D341Med (cell line): ENCODE data around the gene ANKFN1.
"Not testable (repeated sequence)": the region's sequence is repeated elsewhere in the genome, so short reads cannot be mapped to it uniquely, and the experiment has no call there.

Experiments
- DNase-seq: peaks from one replicate; pipeline ENCODE4 v3.0.0; 2012; ENCODE audit warnings: low spot score

ANKFN1 gene

DNA sequence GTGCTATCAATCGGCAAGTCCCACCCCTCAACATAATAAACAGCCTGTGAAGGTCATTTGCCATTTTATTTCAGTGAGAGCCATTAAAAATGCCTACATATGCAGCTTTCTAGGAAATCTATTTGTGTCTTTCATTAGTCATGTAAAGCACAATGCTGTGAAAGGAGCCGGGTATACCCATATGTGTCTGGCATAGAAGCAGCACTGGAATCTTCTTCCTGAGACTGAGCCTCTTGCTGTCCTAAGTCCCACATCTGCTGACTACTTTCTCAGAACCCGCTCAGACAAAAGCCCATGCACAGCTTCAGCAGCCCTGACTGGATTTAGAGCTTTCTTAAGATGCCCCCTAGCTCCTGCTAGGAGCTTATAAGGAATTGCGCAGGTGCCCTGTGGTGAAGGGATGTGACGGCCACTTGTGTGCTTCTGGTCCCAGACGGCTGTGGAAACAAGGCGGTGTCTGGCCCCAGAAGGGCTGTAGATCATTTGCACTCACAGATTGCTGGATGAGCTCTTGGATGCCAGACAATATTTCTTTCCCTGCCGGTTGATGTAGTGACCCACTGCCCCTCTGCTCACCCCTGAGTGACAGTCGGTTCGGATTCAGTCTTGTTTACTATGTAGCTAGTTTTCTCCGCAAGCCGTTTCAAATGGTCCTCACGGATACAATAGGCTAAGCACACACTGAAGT, 172.2 kb downstream of the ANKFN1 start:
- DNase-seq, result no peak

DNA sequence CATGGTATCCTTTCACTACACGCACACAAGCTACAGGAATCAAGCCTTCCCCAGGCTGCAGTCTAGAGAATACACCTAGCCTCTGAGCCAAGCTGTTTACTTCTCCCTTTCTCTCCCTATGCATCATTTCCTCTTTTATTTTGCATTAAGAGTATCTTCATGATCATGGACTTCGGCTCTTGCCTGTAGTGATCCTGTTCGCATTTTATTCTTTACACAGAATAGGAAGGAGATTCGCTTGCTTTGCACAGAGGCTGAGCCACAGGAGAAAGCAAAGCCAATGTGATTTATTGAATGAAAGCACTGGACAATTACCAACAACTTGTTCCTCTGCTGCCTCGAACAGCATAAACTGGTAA, 172.7 kb downstream of the ANKFN1 start:
- DNase-seq, result no peak

DNA sequence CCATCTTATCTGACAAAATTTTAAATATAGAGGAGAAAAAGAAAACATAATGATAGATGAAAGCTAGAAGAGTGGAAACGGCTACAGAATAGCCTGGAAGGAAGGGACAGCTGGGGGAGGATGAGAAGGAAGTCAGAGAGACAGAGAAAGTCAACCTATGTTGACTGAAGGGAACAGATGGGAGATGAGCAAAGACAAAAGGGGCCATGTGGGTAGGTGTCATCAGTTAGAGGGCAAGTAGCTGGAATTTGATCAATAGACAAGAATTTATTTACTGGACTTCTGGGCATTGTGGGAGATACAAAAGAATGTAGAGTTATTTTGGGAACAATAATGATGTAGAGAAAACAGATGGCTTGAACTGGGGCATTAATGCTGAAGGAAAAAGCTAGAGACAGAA, 194.4 kb downstream of the ANKFN1 start:
- DNase-seq, result no peak

DNA sequence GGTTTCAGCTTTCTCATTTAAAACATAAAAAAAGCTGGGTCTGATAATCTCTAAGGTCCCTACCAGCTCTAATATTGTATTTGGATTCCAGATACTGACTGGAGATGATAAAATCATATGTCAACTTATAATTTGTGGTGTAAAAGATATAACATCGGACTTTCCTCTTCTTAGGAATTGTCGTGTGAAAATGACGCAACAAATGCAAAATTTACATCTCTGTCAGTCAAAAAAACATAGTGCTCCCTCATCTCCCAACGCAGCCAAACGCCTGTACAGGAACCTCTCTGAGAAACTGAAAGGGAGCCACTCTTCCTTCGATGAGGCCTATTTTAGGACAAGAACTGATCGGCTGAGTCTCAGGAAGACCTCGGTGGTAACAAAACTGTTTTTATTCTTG, 197.3 kb downstream of the ANKFN1 start:
- no peak for DNase-seq

DNA sequence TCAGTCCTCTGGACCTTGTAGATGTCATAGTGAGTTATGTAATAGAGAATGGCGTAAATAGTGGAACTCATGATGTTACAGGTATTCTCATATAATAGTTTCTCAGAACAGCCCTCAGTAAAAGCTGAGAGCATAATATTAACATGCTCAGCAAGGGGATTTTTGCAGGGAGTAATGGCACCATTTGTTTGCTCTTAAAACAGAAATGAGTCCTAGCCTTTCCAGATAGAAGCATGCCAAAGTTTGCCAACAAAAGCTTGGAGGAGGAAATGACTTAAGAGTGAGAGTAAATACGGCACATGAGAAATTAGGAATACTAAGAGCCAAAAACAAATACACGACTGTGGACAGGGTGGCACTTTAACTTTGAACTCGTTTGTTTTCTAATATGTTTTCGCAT, 198.4 kb downstream of the ANKFN1 start:
- DNase-seq, result no peak

DNA sequence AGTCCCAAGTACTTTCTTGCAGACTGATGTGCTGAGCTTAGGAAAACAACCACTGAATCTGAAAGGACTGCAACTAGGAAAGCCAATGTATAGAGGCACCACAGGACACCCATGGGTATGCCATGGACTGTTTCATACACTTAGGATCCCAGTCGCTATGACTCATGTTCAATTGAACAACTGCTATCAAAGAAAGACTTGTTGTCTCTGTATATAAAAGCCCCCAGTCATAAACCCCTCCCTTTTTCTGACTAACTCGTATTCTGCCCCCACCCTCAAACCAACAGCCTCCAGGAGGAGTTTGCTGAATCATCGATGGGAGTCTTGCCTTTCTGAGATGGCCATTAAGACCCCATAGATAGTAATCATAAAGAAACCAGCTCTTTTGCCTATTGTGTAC, 205.4 kb downstream of the ANKFN1 start:
- DNase-seq, result no peak

DNA sequence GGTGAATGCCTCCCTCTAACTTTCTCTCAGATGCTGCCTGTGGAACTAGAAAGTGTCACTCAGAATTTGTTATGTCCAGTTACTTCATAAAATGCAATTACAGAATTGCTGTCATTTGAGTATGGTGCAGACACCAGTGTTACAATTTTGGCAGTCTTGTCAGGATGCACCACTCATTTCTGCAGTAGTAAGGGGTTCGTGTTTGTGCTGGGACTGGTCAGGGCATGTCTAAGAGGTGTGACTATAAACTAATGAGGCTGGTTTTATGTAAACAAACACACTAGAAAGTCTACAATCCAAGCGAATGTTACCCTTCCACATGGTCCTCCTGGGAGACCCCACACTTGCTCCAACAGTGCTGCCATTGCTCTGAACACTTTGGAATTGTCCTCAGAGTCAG, 206.2 kb downstream of the ANKFN1 start:
- DNase-seq, result no peak

DNA sequence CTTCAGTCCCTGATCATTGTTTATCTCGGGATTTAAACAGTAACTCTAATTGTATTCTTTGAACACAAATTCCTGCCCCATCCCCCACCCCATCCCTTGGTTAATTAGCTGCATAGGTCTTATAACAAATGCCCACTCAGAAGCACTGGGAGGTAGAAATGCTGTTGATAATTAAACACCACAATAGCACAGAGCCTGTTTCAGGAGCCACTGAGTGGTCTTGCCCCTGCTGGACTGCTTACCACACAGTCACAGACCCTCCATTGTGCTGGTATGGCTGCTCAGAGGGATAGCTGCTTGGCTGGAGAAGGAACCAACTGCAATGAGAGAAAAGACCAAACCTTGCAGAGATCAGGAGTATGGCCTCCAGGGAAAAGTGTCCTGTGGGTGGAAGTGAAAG, 214.1 kb downstream of the ANKFN1 start:
- DNase-seq, result no peak

DNA sequence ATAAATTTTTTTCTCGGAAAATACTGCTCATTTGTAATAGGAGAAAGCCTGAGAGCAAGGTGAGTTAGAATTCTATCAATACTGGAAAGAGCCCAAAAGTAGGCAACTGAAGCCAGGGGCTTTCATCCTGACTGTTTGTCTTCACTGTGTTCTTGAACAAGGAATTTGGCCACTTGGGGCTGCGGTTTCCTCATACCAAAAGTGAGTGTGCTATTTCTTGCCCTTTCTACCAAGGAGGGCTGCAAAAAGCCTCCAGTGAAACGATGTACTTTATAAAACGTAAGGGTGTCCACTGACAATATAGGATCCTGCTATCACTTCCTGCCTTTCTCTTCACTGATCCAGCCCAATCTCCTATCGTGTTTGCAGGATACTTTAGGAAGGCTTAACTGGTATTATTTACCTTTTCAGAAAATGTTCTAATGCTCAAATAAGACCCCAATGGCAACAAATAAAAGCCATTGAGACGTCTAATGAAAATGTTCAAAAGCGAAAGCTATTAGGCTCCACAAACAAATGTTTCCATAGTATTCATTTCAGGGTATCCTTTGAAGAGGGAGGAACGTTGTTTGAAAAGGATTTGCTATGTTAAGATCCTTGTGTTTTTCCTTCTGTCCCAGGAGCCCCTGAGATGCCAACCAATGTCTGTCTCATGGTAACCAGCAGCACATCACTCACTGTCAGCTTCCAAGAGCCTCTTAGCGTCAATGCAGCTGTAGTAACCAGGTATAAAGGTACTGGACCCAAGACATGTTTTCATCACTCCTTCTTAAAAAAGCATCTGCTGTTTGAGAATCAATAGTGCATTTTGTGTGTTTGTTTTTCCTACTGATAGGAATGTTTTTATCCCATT, 220.9 kb downstream of the ANKFN1 start:
- DNase-seq, result no peak

DNA sequence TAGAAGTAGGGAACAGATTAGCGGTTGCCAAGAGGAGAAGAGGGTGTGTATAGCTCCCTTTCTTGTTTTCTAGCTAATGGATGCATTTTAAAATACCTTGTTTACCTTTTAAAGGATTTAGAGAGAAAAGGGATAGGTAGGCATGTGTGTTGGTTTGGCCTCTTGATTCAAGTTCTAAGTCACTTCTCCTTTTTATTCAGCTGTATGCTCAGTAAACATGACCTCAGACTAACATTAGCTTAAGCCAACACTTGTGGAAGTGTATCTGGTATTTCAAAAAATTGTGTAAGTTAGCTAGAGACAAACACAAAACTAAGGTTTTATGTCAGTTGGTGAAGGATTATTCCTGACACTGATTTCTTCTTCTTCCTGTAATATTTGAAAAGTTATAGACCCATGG, 236.1 kb downstream of the ANKFN1 start:
- no peak for DNase-seq

DNA sequence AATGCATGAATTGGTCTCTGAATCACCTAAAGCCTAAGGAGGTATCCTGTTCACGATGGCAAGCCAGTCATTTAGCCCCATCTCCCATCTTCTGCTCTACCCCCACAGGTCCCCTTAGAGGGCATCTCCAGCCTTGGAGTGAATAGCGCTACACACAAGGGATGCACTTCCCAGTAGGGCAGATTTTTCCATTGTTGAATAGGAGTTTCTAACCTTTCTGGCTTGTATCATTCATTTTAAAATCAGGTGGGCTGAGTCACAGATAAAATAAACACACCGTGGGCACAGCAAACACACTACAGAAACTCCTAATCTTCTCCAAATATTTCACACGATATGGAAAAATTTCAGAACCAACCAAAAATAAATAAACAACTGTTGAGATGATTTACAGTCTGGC, 239.0 kb downstream of the ANKFN1 start:
- DNase-seq, result no peak

DNA sequence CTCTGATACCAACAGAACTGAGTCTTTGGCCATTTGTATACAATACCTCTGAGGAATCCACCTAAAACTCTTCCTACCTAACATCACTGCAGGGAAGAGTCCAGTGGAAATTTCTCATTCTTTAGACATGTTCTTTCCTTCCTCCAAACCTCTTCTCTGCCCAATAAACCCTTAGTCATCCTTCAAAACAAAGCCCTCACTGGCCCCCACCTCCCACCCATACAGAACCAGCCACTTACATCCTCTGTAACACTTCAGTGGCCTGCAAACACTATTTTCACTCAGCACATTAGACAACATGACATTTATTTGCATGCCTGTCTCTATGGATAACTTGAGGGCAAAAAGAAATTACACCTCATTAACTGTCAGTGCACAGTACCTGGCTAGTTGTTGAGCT, 239.9 kb downstream of the ANKFN1 start:
- DNase-seq, result no peak

DNA sequence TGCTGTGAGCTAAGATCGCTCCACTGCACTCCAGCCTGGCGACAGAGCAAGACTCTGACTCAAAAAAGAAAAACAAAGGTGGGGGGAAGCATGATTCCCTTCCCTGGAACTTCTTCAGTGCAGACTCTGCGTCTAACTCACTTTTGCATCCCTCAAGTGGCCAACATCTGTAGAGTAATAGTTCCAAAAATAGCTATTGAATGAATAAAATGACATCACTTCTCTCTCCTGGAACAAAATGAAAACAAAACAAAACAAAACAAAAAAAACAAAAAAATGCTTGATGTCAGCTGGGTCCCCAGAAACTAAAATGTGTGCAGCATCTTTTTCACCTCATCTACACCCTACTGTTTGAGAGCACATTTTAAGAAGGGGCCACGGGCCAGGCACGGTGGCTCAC, 242.5 kb downstream of the ANKFN1 start:
- DNase-seq, result no peak

DNA sequence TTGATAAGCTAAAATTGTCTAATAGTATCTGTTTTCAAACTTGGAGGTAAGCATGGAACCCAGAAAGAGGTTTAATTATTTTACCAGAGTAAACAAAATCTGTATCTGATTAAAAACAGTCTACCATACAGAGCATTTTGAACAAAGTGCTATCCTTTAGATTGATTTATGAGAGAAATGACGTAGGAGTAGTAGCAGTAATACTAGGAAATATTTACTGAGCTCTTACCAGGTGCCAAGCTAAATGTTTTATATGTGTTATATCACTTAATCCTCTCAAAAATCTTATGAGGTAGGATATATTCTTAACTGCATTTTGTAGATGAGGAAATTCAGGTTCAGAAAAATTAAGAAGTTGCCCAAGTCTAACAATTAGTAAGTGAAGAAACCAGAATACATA, 253.8 kb downstream of the ANKFN1 start:
- no peak for DNase-seq

DNA sequence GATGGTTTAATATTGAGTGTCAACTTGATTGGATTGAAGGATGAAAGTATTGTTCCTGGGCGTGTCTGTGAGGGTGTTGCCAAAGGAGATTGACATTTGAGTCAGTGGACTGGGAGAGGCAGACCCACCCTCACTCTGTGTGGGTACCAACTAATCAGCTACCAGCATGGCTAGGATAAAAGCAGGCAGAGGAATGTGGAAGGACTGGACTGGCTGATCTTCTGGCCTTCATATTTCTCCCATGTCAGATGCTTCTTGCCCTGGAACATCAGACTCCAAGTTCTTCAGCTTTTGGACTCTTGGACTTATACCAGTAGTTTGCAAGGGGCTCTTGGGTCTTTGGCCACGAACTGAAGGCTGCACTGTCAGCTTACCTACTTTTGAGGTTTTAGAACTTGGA, 259.1 kb downstream of the ANKFN1 start:
- not testable (repeated sequence) for DNase-seq

DNA sequence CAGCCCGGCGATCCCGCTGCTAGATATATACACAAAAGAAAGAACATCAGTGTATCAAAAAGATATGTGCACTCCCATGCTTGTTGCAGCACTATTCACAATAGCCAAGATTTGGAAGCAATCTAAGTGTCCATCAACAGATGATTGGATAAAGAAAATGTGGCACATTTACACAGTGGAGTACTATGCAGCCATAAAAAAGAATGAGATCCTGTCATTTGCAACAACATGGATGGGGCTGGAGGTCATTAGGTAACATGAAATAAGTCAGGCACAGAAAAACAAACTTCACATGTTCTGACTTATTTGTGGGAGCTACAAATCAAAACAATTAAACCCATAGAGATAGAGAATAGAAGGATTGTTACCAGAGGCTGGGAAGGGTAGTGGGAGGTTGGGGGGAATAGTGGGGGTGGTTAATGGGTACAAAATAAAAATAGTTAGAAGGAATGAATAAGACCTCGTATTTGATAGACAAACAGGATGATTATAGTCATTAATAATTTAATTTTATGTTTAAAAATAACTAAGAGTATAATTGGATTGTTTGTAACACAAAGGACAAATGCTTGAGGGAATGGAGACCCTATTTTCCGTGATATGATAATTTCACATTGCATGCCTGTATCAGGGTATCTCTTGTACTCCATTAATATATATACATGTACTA, 263.5 kb downstream of the ANKFN1 start:
- DNase-seq, result no peak

DNA sequence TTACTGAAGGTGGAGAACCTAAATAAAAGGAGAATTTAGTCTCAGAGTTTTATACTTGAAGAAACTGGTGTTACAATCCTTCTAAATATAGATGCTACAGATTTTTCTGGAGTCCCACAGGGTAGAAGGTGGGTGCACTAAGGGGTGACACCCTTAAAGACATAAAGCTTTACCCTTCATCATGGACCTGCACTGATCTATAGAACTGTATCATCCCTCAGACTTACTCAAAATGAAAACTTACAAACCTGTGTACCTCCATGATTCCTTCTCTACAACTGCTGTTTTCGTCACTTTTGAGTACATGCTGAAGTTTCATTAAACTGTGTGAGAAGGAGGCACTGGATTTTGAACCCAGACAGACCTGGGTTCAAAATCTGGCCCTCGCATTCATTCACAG, 270.7 kb downstream of the ANKFN1 start:
- DNase-seq, result no peak

DNA sequence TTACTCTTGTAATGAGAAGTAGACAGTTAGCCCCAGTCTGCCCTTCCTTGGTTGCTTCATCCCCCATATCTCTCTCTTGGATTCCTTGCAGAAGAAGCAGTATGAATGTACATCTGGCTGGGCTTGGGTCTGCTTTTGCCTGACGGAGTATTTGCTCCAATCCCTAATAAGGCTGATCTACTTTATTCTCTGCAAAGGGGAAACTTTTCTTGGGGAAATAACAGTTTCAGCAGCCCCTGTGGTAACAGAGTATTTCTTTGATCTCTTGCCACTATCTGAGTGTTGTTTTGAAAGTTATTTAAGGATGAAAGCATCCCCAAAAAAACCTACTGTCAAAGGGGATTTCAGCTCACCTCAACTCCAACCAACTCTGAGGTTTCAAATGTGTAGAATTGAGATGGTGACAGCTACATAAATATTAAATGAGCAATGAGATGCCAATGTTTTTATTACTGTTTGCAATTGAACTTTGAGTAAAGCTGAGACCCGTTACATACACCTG, 271.3 kb downstream of the ANKFN1 start:
- no peak for DNase-seq

DNA sequence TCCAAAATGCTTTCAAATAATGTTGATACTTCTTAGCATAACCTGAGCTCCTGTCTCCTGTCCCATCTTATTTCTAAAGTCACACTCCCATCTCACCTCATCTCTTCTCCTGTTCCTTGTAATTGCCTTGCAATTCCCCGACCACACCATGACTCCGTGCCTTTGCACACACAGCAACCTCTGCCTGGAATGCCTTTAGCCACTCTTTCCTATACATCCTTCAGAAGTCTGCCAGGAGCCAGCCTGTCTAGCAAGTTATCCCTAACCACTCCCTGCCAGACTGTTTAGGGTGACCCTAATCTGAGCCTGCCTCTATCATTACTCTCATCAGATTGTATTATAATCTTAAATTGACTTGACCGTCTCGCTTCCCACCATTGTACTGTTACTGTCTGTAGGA, 272.2 kb downstream of the ANKFN1 start:
- DNase-seq, result no peak

DNA sequence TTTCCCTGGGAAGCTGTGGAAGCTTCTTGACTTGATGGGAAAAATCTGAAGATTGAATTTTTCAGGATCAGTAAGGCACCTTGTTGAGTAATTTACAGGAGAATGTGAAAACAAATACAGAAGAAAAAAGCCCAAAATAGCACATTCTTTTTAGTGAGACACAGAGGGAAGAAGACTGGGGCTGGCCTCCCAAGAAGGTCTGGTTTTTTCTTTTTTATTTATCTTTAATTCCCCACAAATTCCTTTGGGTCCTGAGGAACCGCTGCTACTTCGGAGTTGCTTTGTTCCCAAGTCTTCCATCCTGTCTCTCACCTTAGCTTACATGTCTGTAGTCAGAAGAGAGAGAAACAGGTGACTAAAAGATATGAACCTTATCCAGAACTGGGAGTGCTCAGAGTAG, 273.6 kb downstream of the ANKFN1 start:
- no peak for DNase-seq

DNA sequence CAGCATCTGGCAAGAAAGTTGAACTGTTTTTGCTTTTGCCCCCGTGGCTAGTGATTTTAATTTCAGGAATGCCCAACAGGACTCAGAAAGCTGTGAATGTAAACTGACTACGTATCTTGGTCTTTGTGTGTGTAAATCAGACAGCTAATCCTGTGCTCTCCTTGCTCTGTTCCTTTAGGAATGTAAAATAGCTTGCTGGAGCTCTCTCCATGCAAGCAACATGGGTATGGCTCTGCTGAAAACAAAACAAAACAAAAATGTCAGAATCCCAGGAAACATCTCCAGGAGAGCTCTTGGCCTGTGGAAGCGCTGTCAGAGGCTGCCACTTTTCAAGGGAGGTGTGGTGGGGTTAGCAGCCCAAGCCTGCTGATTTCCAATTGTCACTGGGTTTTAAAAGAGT, 278.5 kb downstream of the ANKFN1 start:
- no peak for DNase-seq

DNA sequence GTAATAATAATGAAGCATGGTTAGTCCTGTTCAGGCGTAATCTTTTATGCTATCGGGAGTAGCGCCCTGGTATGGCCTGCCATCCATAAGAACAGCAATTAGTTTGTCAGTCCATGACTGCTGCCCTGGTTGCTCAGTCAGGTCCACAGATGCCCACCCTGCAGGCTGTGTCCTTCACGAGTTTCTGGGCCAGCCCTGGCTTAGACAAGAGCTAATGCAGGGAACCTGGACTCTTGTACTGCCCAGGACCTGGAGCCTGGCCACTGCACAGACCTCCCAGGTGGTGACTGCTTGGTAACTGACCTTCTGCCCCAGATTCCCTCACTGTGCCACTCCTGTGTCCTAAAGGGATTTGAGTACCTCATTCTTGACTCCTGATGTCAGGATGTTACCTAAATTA, 279.2 kb downstream of the ANKFN1 start:
- DNase-seq, result no peak

DNA sequence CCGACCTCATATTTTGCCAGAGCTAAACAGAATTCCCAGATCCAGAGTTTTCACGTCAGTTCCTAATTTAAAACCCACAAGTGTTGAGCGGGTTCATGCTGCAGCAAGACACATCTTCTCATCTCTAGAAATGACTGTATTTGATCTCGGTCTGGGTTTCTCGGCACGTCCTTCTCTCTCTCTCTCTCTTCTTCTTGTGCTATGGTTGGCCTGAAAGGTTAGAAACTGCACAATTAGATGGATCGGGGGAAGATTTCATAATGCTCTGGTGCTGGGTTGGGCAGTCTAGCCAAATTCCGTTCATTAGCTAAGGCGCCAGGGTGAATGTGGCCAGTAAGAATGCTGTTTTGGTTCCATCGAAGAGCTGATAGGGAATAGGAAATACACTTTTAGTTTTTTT, 281.3 kb downstream of the ANKFN1 start:
- no peak for DNase-seq
